Measurements from ENCODE around the gene CR1L.
"Not testable (repeated sequence)": the region's sequence is repeated elsewhere in the genome, so short reads cannot be mapped to it uniquely, and the experiment has no call there.

The CR1L gene

DNA sequence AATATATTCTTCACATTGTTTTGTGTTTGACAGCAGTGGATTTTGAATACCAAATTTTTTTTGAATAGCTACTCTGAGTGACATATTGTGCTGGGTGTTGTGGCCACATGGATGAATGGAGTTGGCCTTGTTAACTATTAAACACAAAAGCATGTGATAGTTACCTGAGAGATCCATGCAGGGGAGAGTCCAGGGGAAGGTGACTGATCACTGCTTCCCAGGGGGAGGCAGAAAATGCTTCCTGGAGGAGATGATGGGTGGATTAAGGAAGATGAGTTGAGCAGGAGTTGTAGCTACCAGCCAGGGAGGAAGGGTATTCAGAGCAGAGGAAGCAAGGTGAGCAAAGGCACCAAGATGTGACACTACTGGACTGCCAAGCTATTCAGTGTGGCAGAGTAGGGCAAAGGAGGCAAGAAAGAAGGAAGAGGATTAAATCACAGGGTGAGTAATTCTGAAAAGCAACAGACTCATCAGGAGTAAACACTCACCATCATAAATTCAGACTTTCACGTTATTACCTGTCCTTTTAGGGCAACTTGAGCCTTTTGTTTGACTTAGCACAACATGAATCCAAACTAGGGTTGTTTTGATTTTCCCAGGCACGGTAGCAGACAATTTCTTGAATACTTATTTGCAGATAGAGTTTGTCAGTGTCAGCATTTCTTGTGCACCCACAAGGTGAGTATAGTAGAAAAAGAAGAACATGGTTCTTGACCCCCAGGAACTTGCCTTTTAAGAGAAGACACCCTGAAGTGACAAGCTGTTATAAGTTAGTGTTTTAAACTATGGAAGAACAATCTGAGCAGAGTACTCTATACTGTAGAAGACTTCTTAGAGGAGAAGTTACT is 111.1 kb downstream of the CR1L start:
- DNase-seq (ENCODE audit: low spot score in 2 of 2) (no peak), ATAC-seq (peak; percentile 56)
- Mint-ChIP-seq H3K4me3 (peak overlapping the region; percentile 0), H3K36me3 (peaks cover 61% of the 10 kb centered on the region), H3K27ac (peak overlapping the region; percentile 5), H3K9me3 (no peaks in the 10 kb centered on the region), H3K4me1 (peaks cover 58% of the 10 kb centered on the region)

DNA sequence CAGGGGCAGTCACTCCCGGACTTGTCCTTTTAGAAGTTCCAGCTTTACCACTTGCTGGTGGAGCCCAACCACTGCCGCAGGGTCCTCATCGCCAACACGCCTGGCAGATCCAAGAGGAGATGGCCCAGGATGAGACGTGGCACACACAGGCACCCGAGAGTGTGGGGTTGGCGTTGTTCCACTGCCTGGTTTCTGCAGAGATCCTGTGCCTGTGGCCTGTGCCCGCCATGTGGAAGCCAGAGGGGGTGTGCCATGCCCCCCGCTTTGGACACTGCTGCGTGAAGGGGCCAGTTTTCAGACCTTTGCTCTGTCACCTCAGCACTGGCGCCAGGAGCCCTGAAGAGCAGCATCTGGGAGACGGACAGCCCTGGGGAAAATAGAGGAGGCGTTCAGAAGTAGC is 117.7 kb downstream of the CR1L start:
- ATAC-seq (no peak), DNase-seq (ENCODE audit: low spot score in 2 of 2) (no peak)
- Mint-ChIP-seq H3K4me3 (no peak overlapping the region), H3K36me3 (peaks cover 100% of the 10 kb centered on the region), H3K4me1 (peaks cover 5% of the 10 kb centered on the region), H3K9me3 (no peaks in the 10 kb centered on the region), H3K27ac (peak overlapping the region; percentile 24)

DNA sequence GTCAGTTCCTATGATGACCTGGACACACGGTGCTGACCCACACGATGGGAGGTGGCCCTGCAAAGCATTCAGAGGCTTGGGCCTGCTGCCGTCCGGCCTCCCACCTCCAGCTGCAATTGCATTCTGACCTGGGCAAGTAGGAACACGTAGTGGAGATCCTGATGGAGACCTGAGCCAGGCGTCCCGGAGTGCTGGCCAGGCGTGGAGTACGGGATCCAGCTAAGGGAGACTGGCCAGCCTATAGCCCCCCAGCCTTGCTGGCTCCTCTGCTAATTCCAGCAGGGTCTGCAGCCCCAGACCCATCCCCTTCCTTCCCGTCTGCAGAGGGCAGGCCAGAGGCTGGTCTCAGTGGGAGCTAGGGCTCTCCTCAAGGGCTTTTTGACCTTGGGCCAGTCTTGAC is 118.2 kb downstream of the CR1L start:
- H3K27ac Mint-ChIP-seq, result no peak overlapping the region
- H3K4me1 Mint-ChIP-seq, result peaks cover 3% of the 10 kb centered on the region
- H3K36me3 Mint-ChIP-seq, result peaks cover 98% of the 10 kb centered on the region
- no peak for DNase-seq (ENCODE audit: low spot score in 2 of 2)
- no peaks in the 10 kb centered on the region for H3K9me3 Mint-ChIP-seq
- no peak for ATAC-seq
- H3K4me3 Mint-ChIP-seq, result no peak overlapping the region

DNA sequence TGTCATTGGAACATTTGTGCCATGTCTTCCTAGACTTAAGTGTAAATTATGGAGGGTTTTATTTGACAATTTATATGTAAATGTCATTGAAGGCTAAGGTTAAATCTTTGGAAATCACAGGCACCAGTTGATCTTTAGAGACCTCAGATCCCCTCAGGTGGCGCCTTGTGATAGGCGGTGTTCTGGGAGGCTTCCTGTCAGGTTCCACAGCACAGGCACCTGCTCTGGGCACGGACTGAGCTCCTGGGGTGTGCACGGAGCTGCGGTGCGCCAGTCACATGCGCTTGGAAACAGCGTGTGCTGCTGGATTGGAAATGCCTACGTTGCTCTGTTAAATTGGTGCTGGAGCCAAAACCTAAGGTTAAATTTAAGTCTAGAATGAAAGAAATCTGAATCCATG is 119.0 kb downstream of the CR1L start:
- no peaks in the 10 kb centered on the region for H3K9me3 Mint-ChIP-seq
- no peak overlapping the region for H3K4me3 Mint-ChIP-seq
- H3K36me3 Mint-ChIP-seq, result peaks cover 98% of the 10 kb centered on the region
- no peaks in the 10 kb centered on the region for H3K4me1 Mint-ChIP-seq
- DNase-seq (ENCODE audit: low spot score in 2 of 2), result no peak
- ATAC-seq, result no peak
- H3K27ac Mint-ChIP-seq, result no peak overlapping the region

DNA sequence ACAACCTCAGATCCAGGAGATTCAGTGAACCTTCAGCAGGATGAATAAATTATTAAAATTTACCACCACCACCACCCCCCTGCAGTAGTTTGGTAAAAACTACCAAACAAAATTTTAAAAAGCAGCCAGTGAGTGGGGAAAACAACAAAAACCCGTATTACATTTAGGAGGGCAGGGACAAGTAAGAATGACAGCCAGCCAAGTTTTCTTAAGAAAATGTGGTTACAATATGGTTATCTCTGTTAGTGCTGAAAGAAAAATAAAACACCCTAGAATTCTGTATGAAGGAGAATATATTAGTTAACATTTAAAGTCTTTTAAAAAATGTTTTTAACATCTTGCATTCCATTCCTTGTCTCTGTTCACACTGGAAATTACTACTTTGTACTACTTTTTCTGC is 121.6 kb downstream of the CR1L start:
- peaks cover 10% of the 10 kb centered on the region for H3K4me1 Mint-ChIP-seq
- H3K4me3 Mint-ChIP-seq, result no peak overlapping the region
- DNase-seq (ENCODE audit: low spot score in 2 of 2), result no peak
- no peaks in the 10 kb centered on the region for H3K9me3 Mint-ChIP-seq
- H3K36me3 Mint-ChIP-seq, result peaks cover 94% of the 10 kb centered on the region
- ATAC-seq, result no peak
- H3K27ac Mint-ChIP-seq, result no peak overlapping the region

DNA sequence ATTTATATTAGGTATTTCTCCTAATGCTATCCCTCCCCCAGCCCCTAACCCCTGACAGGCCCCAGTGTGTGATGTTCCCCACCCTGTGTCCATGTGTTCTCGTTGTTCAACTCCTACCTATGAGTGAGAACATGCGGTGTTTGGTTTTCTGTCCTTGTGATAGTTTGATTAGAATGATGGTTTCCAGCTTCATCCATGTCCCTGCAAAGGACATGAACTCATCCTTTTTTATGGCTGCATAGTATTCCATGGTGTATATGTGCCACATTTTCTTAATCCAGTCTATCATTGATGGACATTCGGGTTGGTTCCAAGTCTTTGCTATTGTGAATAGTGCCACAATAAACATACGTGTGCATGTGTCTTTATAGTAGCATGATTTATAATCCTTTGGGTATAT is 125.6 kb downstream of the CR1L start:
- not testable (repeated sequence) for H3K4me3 Mint-ChIP-seq; DNase-seq (ENCODE audit: low spot score in 2 of 2); H3K9me3 Mint-ChIP-seq; H3K27ac Mint-ChIP-seq; ATAC-seq
- peaks cover 42% of the 10 kb centered on the region for H3K4me1 Mint-ChIP-seq
- peaks cover 94% of the 10 kb centered on the region for H3K36me3 Mint-ChIP-seq

Data from stimulated activated effector memory CD8-positive, alpha-beta T cell treated with anti-CD3 and anti-CD28 coated beads, Interleukin-12 subunit alpha, Interleukin-12 subunit beta, amount 100 ng/mL, for 72 hours (primary cell).